OCI-LY7 (cell line): ENCODE measurements around the gene NIN. TPM values are rescaled to one million over a fixed set of nuclear protein-coding genes. Genes with fewer than 3 reads are reported as not detected.
A peak's percentile ranks its signal among the peaks of the same experiment; 100 is the strongest.
"Not testable (repeated sequence)": the region's sequence is repeated elsewhere in the genome, so short reads cannot be mapped to it uniquely, and the experiment has no call there.

Experiments
- BruUV-seq: library from RNA; stranded (reverse); fragments of 400-500 nt; replicated peaks from 2 replicates; lab custom pipeline; 2021; lab: Mats Ljungman, UMichigan
- CTCF ChIA-PET: fragments of 300-600 bp; sonication (Branson Sonifier 250); formaldehyde crosslinking; loops from one replicate; lab custom pipeline; 2022; ENCODE audit warnings: antibody characterized with exemption; ENCODE audit not compliant: unreplicated experiment; lab: Charles Lee
- POLR2A ChIA-PET: fragments of 300-600 bp; sonication (Branson Sonifier 250); formaldehyde crosslinking; loops from one replicate; lab custom pipeline; 2022; ENCODE audit warnings: antibody characterized with exemption; lab: Charles Lee
- DNase-seq: peaks from one replicate; pipeline ENCODE4 v3.0.0-alpha.2; 2015; ENCODE audit warnings: low spot score
- H2AFZ ChIP-seq: fragments of 200-600 bp; sonication (generic), shearing (Covaris generic); 2 replicates; pipeline ENCODE4 v1.6.1; 2014; ENCODE audit warnings: mild to moderate bottlenecking, antibody characterized with exemption, low read length, moderate library complexity
- H3K27ac ChIP-seq: fragments of 200-600 bp; sonication (generic); 2 replicates; pipeline ENCODE4 v1.5.1; 2014; ENCODE audit warnings: mixed run types, low read depth, mild to moderate bottlenecking, moderate library complexity, low read length, inconsistent platforms; ENCODE audit not compliant: poor library complexity, severe bottlenecking
- H3K36me3 ChIP-seq: fragments of 200-600 bp; sonication (generic); 2 replicates; pipeline ENCODE4 v1.6.1; 2014; ENCODE audit warnings: mild to moderate bottlenecking, antibody characterized with exemption, low read length, moderate library complexity, mixed read lengths; ENCODE audit not compliant: insufficient read depth
- H3K4me1 ChIP-seq: fragments of 200-600 bp; sonication (generic); 2 replicates; pipeline ENCODE4 v1.5.1; 2014; ENCODE audit warnings: mild to moderate bottlenecking, low read length; ENCODE audit not compliant: insufficient read depth, poor library complexity, severe bottlenecking
- H3K4me2 ChIP-seq: fragments of 200-600 bp; sonication (generic); 2 replicates; pipeline ENCODE4 v1.6.1; 2014; ENCODE audit warnings: mild to moderate bottlenecking, low read length
- H3K4me3 ChIP-seq: fragments of 200-600 bp; sonication (generic); 2 replicates; pipeline ENCODE4 v1.5.1; 2014; ENCODE audit warnings: mild to moderate bottlenecking, low read depth, low read length; ENCODE audit not compliant: poor library complexity, severe bottlenecking
- H3K79me2 ChIP-seq: fragments of 200-600 bp; sonication (generic); 2 replicates; pipeline ENCODE4 v1.6.1; 2016; ENCODE audit warnings: low read depth, mild to moderate bottlenecking, low read length, moderate library complexity, mixed read lengths; ENCODE audit not compliant: insufficient read depth
- H3K9me2 ChIP-seq: fragments of 200-600 bp; sonication (generic); 2 replicates; pipeline ENCODE4 v1.6.1; 2016; ENCODE audit warnings: mild to moderate bottlenecking, low read length, mixed read lengths; ENCODE audit not compliant: insufficient read depth
- H3K9me3 ChIP-seq: fragments of 200-600 bp; sonication (generic); 2 replicates; pipeline ENCODE4 v1.6.1; 2014; ENCODE audit warnings: mild to moderate bottlenecking, mixed run types, low read length, mixed read lengths
- H4K20me1 ChIP-seq: fragments of 200-600 bp; sonication (generic); 2 replicates; pipeline ENCODE4 v1.6.1; 2014; ENCODE audit warnings: mild to moderate bottlenecking, antibody characterized with exemption, low read length, moderate library complexity, mixed read lengths; ENCODE audit not compliant: insufficient read depth
- CTCF ChIP-seq: fragments of 200-600 bp; sonication (generic); conservative IDR thresholded peaks from 2 replicates; pipeline ENCODE4 v1.5.1; 2014; ENCODE audit warnings: mild to moderate bottlenecking, antibody characterized with exemption, low read length, moderate library complexity, mixed read lengths
- EZH2phosphoT487 ChIP-seq: fragments of 200-600 bp; sonication (generic); IDR thresholded peaks from 2 replicates; pipeline ENCODE4 v1.6.1; 2018; ENCODE audit warnings: low read depth, borderline replicate concordance, mild to moderate bottlenecking, mixed run types, antibody characterized with exemption, low read length, moderate library complexity, mixed read lengths
- intact Hi-C: fragments of 100-400 bp; cut with micrococcal nuclease; formaldehyde crosslinking; loops from one replicate; pipeline ENCODE4 v1.10.0; 2022; ENCODE audit not compliant: unreplicated experiment
- total RNA-seq, 2 experiments: library from RNA; depleted of rRNA in 1 of 2; stranded (reverse); fragments of >200 nt in 1 of 2; shearing (Covaris generic) in 1 of 2; gene quantifications; 2 replicates each; pipeline ENCODE4 v1.2.3, GENCODE V29; 2014 to 2022

NIN gene
- total RNA-seq, 2 experiments from 2014 or later = 95.3 to 189 TPM

- Histone ChIP-seq H4K20me1 (peaks cover 23% of the 10 kb centered on the region; the same call in 1 of the 2 replicates), H3K4me2 (peak overlapping the region; percentile 94), H2AFZ (no peak overlapping the region), H3K79me2 (peaks cover 93% of the 10 kb centered on the region), H3K4me3 (peak overlapping the region; percentile 62), H3K4me1 (peaks cover 69% of the 10 kb centered on the region), H3K9me3 (no peaks in the 10 kb centered on the region), H3K9me2 (no peaks in the 10 kb centered on the region), H3K27ac (peak overlapping the region; percentile 7), H3K36me3 (peaks cover 58% of the 10 kb centered on the region)
- intact Hi-C loops = loop anchor here (10.0 kb wide), 1 partner anchor 1226 kb away; the partner anchor contains the start of gene LRR1
- ChIA-PET CTCF (interaction anchor here (0.6 to 3.7 kb wide), 7 partner anchors 14 to 43 kb away, joined by 3 to 24 read pairs (median 3); no protein-coding TSS in a partner anchor), POLR2A (interaction anchor here (0.6 to 18.3 kb wide), 12 partner anchors 9 to 1732 kb away, joined by 3 to 404 read pairs (median 6); partner anchors contain the start of genes GPR137C and NIN)
- no peak for TF ChIP-seq EZH2phosphoT487
- no peak for TF ChIP-seq CTCF
- no TSS peak for BruUV-seq
- DNase-seq = no peak
Observed at GRCh38 chr14:50820786-50821509, 10.0 kb downstream of the NIN start.

- H3K36me3 ChIP-seq = peaks cover 68% of the 10 kb centered on the region
- peaks cover 19% of the 10 kb centered on the region; the same call in 1 of the 2 replicates for H4K20me1 ChIP-seq
- H3K4me2 ChIP-seq, H3K4me3 ChIP-seq, CTCF ChIA-PET, H2AFZ ChIP-seq, H3K9me3 ChIP-seq, H3K27ac ChIP-seq, intact Hi-C loops, DNase-seq, H3K9me2 ChIP-seq, BruUV-seq: not testable (repeated sequence)
- peaks cover 93% of the 10 kb centered on the region for H3K79me2 ChIP-seq
- POLR2A ChIA-PET = interaction anchor here (0.9 to 1.6 kb wide), 3 partner anchors 9 to 29 kb away, joined by 4 to 9 read pairs (median 8); no protein-coding TSS in a partner anchor
- H3K4me1 ChIP-seq = peaks cover 55% of the 10 kb centered on the region
Observed at GRCh38 chr14:50819303-50819702, 11.7 kb downstream of the NIN start.

GRCh38 chr14:50816395-50817047, 14.4 kb downstream of the NIN start:
- POLR2A ChIA-PET = interaction anchor here (0.6 to 1.9 kb wide), 7 partner anchors 10 to 1047 kb away, joined by 3 to 10 read pairs (median 6); no protein-coding TSS in a partner anchor
- Histone ChIP-seq H3K36me3 (peaks cover 80% of the 10 kb centered on the region), H3K4me1 (peaks cover 50% of the 10 kb centered on the region), H3K4me2 (no peak overlapping the region), H3K9me2 (no peaks in the 10 kb centered on the region), H2AFZ (no peak overlapping the region), H4K20me1 (peaks cover 6% of the 10 kb centered on the region; the same call in 1 of the 2 replicates), H3K27ac (no peak overlapping the region), H3K79me2 (peaks cover 92% of the 10 kb centered on the region), H3K9me3 (peaks cover 8% of the 10 kb centered on the region; the same call in 1 of the 2 replicates), H3K4me3 (no peak overlapping the region)
- CTCF ChIA-PET = no interaction called here
- TF ChIP-seq CTCF (no peak), EZH2phosphoT487 (no peak)
- no TSS peak for BruUV-seq
- DNase-seq = no peak
- intact Hi-C loops = no loop called here

- H2AFZ ChIP-seq, H3K4me2 ChIP-seq, H3K4me3 ChIP-seq, intact Hi-C loops, H3K27ac ChIP-seq, H3K9me3 ChIP-seq, DNase-seq, H4K20me1 ChIP-seq, CTCF ChIA-PET, BruUV-seq, H3K9me2 ChIP-seq: not testable (repeated sequence)
- Histone ChIP-seq H3K36me3 (peaks cover 78% of the 10 kb centered on the region), H3K79me2 (peaks cover 92% of the 10 kb centered on the region), H3K4me1 (peaks cover 40% of the 10 kb centered on the region)
- POLR2A ChIA-PET = interaction anchor here (1.0 to 1.4 kb wide), 5 partner anchors 12 to 45 kb away, joined by 3 to 7 read pairs (median 4); no protein-coding TSS in a partner anchor
Observed at GRCh38 chr14:50815526-50815925, 15.4 kb downstream of the NIN start.
